Measurements from ENCODE around the gene LAMA3.

The LAMA3 gene

DNA sequence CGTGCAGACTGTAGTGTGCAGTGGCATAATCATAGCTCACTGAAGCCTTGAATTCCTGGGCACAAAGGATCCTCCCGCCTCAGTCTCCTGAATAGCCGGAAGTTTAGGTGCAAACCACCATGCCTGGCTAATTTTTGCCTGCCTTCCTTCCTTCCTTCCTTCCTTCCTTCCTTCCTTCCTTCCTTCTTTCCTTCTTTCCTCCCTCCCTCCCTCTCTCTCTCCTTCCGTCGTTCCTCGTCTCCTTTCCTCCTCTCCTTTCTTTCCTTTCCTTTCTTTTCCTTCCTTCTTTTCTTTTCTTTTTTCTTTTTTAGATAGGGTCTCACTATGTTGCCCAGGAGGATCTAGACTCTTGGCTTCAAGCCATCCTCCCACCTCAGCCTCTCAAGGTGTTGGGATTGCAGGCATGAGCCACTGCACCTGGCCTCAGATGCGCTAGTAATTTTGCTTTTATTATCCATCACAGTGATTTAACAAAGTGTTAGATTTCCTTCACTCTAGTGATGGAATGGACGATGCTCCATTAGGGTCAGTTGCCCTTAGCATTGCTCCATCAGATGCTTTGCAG, 20.0 kb upstream of the LAMA3 start:
- TF ChIP-seq, protein P1, sequence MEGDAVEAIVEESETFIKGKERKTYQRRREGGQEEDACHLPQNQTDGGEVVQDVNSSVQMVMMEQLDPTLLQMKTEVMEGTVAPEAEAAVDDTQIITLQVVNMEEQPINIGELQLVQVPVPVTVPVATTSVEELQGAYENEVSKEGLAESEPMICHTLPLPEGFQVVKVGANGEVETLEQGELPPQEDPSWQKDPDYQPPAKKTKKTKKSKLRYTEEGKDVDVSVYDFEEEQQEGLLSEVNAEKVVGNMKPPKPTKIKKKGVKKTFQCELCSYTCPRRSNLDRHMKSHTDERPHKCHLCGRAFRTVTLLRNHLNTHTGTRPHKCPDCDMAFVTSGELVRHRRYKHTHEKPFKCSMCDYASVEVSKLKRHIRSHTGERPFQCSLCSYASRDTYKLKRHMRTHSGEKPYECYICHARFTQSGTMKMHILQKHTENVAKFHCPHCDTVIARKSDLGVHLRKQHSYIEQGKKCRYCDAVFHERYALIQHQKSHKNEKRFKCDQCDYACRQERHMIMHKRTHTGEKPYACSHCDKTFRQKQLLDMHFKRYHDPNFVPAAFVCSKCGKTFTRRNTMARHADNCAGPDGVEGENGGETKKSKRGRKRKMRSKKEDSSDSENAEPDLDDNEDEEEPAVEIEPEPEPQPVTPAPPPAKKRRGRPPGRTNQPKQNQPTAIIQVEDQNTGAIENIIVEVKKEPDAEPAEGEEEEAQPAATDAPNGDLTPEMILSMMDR (IDR thresholded peaks at IDR 0.05; ENCODE audit: borderline replicate concordance, insufficient read depth, low read depth, low read length): no peak
- no peak overlapping the region for H3K4me3 ChIP-seq (ENCODE audit: low read depth, low read length)

DNA sequence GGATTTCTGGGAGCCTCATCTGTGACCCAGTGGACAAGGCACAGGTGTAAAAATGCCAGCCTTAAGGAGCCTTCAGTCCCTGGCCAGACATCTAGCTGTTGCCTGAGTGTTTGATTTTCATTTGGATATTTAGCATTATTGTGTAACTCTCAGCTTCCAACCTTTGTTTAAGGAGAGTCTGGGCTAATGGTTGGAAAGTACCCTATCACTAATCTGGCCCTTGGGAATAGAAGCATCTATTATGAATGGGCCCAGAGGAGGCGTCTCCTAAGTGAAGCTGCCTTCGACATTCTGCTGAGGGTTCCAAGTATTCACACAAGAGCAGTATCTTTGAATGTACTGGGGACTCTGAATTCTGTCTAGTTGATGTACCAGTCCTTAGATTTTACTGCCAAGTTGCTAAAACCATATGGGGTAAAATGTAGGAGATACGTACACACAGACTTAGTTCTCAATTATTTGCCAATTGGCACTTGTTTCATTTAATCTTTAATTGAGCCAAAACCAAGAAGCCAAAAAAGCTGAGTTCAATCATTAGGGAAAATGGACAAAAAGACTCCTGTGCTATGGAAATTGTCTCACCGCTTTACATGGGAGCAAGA, 19.3 kb upstream of the LAMA3 start:
- H3K4me3 ChIP-seq (ENCODE audit: low read depth, low read length): no peak overlapping the region
- TF ChIP-seq, protein P1 (IDR thresholded peaks at IDR 0.05; ENCODE audit: borderline replicate concordance, insufficient read depth, low read depth, low read length): no peak

DNA sequence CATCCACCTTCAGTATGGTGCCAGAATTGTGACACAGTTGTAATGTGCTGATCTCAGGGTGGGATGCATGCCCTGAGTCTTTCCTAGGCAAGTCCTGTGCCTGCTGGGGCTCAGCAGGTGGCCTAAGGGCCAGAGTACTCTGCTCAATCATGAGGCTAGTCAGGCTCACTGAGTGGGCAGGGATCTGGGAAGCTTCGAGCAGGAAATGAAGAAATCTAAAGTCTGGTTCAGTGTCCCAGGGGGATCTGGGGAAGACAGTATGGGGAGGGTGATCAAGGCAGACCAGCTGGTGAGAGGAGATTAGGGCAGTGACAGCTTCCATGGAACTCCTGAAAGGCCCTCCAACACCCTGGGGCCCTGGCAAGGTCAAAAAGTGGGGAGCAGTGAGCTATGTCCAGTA, 17.7 kb upstream of the LAMA3 start:
- TF ChIP-seq, protein P1 (IDR thresholded peaks at IDR 0.05; ENCODE audit: borderline replicate concordance, insufficient read depth, low read depth, low read length): no peak

DNA sequence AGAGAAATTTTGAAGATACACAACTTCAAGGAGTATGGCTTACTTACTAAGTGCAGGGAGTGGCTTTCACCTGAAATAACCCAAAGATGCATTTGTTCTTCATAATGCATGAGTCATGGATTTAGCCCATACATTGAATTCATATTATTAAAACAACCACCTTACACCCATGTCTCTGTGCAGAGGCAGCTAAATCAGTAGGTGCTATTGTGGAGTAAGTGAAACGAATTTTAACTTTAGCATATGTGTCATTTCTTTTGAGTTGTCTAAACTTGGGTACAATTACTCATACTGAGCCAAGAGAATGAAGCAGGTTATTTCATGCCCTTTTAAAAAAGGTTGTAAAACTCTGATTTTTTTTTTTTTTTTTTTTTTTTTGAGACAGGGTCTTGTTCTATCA, 15.5 kb upstream of the LAMA3 start:
- TF ChIP-seq, protein P1 (IDR thresholded peaks at IDR 0.05; ENCODE audit: borderline replicate concordance, insufficient read depth, low read depth, low read length): no peak
- H3K4me3 ChIP-seq (ENCODE audit: low read depth, low read length): no peak overlapping the region

More for the DNA sequence above, 17.7 kb upstream of the LAMA3 start:
- H3K4me3 ChIP-seq (ENCODE audit: low read depth, low read length): no peak overlapping the region

DNA sequence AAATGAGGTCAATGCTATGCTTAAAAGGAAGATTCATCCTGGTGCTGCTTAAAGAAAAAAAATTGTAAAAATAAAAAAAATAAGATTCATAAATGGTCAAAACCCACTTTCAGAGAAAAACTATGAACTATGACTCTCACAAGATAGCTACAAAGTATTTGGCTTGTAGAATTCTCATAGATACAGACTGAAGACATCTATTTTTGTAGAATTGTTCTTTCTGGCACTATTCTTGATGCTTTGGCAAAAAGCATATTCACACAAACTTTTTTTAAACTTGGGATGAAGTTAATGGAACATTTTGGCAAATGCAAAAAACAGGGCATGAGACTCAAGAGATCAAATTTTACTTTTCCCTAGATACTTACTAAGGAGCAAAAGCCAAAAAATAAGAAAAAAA, 14.0 kb upstream of the LAMA3 start:
- TF ChIP-seq, protein P1 (IDR thresholded peaks at IDR 0.05; ENCODE audit: borderline replicate concordance, insufficient read depth, low read depth, low read length): no peak
- no peak overlapping the region for H3K4me3 ChIP-seq (ENCODE audit: low read depth, low read length)

DNA sequence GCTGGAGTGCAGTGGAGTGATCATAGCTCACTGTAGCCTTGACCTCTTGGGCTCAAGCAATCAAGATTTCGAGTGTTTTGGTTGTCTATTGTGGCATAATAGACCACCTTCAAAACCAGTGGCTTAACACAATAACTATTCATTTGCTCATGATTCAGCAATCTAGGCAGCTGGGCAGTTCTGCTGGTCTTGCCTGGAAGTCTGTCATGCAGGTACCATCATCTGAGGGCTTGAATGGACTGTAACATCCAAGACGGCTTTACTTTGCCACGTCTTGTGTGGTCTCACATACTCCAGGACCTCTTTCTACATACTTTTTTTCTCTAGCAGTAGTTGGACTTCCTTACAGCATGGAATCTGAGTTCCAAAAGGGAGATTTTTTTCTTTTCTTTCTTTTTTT, 13.4 kb upstream of the LAMA3 start:
- TF ChIP-seq, protein P1 (IDR thresholded peaks at IDR 0.05; ENCODE audit: borderline replicate concordance, insufficient read depth, low read depth, low read length): no peak
- H3K4me3 ChIP-seq (ENCODE audit: low read depth, low read length): no peak overlapping the region

DNA sequence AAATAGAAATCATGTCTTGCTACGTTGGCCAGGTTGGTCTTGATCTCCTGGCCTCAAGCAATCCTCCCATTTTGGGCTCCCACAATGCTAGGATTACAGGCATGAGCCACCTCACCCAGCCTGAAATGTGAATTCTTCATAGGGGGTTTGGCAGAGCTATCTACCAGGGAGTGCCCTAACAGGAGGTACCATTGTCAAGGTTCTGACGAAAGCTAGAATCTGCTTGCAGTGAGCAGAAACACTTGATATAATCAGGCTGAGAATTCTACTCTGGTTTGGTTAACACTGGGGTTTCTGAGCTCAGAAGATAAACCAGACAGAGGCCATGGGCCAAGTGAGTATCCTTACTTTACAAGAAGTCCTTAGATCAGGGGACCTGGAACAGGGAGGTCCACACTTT, 7.2 kb upstream of the LAMA3 start:
- H3K4me3 ChIP-seq (ENCODE audit: low read depth, low read length): no peak overlapping the region
- TF ChIP-seq, protein P1 (IDR thresholded peaks at IDR 0.05; ENCODE audit: borderline replicate concordance, insufficient read depth, low read depth, low read length): no peak
